AML-193 (cell line): Measurements from ENCODE around the gene KRTAP10-12.
"Not testable (repeated sequence)": the region's sequence is repeated elsewhere in the genome, so short reads cannot be mapped to it uniquely, and the experiment has no call there.

Experiments used
- DNase-seq, 2 experiments: peaks; one replicate each; lab custom pipeline; 2025; lab: John Stamatoyannopoulos, UW

KRTAP10-12 gene

DNA sequence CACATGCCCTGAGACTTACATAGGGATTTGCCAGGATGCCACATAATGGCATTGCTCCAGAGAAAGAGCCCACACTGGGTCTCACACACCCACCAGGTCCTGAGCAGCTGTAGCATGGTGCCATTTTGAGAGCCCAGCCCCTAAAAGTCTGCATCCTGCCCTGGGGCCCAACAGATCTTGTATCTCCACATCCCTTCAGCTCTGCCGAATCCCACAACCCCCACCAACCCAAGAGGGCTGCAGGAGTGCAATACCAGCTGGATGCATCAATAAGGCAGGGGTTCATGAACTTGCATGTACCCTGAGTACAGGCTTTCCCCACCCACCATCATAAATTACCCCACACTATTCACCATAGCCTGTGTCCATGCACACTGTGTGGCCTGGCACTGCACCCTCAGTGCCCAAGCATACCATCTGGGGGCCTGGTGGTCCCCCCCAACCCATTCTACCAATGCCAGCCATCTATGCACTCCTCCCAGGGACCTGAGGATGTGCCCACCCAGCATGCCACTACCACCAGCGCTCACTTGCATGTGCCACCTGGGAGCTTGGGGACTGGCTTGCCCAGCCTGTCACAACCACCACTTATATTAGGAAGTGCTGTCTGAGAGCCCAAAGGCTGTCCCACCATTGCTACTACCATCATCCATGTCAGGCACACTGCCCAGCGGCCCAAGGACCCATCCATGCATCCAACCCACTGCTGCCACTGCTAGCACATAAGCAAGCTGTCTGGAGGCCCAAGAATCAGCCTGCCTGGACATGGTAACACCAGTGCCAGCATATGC lies 26.1 kb upstream of the KRTAP10-12 start:
- no peak for DNase-seq

DNA sequence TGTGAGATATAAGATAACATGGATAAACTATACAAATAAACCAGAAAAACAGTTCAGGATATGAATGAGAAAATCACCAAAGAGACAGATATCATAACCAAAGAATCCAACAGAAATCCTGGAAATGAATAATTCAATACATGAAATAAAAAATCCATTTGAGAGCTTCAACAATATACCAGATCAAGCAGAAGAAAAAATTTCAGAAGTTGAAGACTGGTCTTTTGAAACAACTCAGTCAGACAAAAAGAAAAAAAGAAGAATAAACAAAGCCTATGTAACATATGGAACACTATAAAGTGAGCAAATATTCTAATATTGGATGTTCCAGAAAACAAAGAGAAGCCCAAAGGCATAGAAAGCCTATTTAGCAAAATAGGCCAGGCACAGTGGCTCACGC lies 25.1 kb upstream of the KRTAP10-12 start:
- no peak for DNase-seq

DNA sequence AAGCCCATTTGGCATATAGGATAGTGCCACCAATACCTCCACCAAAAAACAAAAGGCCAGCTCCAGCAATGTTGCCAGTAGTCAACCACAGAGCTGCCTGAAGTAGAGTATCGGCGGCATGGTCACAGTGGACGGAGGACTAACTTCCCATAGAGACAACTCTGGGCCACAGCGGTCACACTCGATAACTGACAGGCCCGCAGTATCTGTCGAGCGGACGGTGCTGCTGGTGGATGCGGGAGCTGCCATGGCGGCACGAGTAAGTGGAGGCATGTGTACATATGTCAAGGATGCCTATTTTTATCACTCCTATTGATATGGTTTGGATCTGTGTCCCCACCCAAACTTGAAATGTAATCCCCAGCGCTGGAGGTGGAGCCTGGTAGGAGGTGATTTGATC lies 19.1 kb upstream of the KRTAP10-12 start:
- DNase-seq, result no peak

DNA sequence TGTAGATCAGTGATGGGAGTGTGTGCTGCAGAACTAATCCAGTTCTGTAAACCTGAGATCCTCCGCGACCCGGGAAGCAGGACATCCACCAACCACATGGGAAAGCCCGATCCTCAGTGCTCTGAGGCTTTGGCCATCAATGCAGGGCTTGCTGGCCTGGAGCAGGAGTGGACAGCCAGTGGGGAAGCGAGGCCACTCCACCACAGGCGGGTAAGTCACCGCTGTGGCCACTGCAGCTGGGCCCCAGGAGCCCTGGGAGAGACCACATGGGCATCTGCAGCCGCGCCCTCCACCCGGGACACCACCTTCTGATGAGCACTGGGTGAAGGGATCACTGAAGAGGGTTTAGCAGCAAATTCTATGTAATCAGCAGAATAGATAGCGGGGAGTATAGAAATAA lies 15.8 kb upstream of the KRTAP10-12 start:
- DNase-seq, result no peak

DNA sequence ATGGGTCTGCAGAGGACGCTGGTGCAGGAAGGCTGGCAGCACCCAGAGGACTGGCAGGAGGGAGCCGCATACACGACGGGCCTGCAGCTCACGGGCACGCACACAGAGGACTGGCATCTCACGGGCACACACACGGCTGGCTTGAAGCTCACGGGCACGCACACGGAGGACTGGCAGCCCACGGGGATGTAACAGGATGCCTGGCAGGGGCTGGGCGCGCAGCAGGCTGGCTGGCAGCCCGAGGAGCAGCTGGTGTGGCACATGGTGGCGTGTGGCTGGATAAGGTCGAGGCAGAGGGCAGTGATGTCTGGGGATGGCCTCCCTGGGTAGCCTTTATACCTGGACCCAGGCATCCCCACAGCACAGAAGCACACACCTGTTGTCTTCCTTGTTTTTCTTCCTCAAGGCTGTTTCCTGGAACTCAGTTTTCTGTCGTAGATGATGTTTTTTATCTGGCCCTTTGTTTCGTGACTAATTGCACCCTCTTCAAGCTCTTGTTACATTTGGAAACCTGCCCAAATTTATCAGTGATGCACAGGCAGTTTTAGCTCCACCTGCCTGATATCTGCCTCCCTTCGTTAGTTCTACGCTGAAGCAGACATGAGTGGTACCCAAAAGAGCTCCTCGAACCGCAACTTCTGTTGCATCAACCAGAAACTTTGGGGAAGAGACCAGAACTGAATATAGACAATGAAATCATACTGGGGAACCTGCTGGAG lies 15.0 kb upstream of the KRTAP10-12 start, which contains the start of gene KRTAP12-1:
Gene KRTAP12-1 (minus strand): TSS at position 303 of the 719 bp plus-strand sequence. CDS start 40 bp downstream, at position 263.
- no peak for DNase-seq

DNA sequence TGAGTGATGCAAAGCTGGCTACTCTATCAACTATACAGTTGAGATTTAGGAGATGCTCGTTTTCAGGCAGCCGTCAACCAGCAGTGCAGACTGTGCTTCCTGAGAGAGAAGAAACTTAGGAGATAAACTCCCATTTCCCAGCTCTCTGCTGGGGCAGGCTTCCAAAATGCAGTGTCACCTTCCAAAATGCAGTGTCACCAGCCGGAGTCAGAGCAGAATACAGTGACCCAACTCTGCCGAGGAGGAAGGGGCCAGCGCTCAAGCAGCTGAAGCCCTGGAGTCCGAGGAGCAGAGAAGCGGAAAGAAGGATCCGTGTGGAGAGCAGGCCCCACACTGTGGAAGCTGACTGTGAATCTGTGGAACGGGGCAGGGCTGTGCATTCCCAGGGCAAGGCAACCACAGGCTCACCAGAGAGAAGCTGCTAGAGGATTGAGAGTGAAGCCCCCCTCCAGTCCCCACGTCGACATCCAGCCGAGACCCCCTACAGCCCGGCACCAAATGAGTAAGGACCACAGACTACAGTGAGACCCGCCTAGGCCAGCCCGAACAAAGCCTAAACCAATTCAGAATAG lies 14.3 kb upstream of the KRTAP10-12 start:
- DNase-seq, result no peak

DNA sequence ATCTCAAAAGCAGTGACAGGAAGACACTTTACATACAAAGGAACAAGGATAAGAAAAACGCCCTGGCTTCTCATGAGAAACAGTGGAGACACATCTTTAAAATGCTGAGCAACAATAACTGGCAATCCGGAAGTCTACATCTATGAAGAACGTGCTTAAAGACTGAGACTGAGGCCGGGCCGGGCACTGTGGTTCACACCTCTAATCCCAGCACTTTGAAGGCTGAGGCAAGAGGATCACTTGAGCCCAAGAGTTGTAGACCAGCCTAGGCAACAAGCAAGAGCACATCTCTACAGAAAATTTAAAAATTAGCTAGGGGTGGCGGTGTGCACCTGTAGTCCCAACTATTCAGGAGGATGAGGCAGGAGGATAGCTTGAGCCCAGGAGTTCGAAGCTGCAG lies 12.9 kb upstream of the KRTAP10-12 start:
- no peak for DNase-seq

DNA sequence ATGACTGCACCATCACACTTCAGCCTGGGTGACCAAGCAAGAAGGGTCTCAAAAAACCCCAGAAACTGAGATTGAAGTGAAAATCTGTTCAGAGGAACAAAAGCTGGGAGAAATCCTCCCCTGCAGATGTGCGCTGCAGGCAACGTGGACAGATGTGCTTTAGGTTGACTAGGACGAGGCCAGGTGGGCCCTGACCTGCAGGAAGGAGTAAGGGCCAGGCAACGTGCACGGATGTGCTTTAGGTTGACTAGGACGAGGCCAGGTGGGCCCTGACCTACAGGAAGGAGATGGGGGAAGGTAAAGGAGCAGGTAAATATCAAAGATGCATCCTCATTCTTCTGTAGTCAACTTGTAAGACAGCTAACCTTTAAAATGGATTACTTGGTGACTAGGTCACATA lies 12.5 kb upstream of the KRTAP10-12 start:
- DNase-seq, result no peak

DNA sequence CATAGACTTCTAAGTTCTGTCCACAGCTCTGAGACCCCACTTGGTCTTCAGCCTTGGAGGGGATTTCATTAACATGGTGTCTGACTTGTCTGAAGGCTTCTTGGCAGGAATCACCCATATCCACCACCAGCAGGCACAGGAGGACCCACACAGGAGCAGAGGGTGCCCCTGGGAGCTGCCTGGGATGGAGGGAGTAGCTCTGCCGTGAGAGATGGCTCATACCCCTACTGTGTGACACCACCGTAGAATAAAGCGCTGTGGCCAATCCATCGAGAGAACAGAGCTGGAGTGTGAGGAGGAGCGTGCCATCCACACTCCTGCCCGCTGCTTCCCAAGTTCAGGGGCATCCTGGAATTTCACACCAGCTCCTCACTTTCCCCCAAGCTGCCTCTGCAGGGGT lies 11.9 kb upstream of the KRTAP10-12 start:
- not testable (repeated sequence) for DNase-seq

DNA sequence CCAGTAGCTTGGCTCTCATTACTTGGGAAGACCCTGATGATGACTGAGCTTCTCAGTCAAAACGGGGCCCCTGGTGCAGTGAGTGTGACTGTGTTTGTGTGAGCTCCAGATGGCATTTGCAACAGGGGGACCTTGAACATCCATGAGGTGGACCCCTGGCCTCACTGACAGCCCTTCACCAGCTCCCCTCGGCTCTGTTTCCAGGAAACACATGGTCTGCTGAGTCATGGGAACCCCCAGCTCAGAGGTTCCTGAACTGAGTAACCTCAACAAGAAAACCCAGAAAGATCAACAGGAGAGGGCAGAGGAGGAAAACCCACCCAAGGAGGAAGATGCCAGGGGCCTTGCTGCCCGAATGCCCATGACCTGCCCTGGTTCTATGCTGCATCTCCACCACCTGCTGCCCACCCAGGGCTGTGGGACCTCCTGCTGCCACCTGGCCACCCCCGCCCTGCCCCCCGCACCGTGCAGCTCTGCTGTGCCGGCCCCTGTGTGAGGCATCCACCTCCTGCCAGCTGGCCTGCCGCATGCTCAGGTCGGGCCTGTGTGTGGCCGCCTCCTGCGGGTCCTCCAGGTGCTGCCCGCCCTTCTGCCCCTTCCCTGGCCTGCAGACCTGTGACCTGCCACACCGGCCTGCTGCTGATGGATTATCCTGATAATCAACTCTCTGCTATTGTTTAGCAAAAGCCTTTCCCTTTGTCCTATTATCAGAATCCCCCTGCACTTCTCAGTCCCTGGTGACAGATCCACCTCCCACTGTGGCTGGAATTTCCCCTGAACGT lies 10.8 kb upstream of the KRTAP10-12 start:
- no peak for DNase-seq

DNA sequence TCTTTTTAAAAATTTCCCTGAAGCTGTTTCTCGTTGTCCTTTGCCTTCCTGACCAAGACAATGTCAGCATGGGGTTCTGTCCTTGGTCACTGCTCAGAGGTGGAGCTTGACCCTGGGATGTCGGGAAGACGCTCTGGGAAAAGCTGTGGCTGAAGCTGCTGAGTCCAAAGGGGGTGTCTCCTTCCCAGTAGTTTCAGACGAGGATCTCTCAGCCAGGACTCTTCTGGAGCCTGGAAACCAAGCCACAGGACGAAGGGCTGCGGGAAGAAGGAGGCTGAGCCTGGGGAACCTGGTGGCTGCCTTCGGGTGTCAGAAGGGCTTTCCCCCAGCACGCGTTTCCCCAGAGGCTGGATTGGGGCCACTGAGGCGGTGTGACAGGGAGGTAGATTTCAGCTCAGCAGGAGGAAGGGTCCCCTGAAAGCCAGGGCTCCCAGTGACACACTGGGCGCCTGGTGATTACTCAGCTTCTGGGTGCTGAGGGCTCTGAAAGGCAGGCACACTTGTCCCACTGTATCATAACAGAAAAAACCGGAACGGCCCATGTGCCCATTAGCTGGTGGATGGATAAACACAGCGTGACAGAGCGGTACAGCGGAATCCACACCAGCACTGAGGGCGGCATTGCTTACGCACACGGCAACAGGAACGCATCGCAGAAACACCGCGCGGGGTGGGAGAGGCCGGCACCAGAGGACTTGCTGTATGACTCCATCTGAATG lies 10.0 kb upstream of the KRTAP10-12 start:
- DNase-seq, result no peak

DNA sequence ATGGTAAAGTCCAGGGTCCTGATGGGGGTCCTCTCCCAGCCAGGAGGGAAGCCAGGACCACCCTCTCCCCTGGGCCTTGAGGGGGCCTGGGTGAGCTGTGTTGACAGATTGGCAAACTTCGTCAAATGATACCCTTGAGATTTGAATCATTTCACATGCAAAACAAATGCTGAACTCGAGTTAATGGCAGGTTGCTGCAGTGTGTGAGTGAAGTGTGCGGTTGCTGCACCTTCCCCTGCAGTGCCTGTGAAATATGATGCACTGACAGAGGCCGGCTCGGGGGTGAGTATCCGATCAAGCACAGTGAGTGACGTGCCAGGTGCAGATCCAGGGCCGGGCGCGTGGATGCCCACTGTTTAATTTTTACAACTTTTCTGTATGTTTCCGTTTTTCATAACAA lies 9.3 kb upstream of the KRTAP10-12 start:
- DNase-seq, result no peak

DNA sequence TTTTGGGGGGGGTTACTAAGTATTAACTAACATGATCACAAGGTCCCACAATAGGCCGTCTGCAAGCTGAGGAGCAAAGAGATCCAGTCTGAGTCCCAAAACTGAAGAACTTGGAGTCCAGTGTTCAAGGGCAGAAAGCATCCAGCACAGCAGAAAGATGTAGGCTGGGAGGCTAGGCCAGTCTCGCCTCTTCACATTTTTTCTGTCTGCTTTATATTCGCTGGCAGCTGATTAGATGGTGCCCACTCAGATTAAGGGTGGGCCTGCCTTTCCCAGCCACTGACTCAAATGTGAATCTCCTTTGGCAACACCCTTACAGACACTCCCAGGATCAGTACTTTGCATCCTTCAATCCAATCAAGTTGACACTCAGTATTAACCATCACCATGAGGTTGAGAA lies 7.2 kb upstream of the KRTAP10-12 start:
- not testable (repeated sequence) for DNase-seq

DNA sequence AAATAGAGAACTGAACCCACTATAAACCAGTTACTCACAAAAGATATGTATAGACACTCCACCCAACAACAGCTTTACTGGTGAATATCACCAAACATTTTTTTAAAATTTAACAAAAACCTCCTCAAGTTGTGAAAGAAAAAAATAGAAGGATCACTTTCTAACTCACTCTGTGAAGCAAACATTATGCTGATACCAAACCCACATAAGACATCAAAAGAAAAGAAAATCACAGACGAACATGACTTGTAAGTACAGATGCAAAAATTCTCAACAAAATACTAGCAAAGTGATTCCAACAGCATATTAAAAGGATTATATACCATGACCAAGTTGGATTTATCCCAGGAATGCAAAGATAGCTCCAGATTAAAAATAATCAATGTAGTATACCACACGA lies 5.3 kb upstream of the KRTAP10-12 start:
- DNase-seq, result no peak

DNA sequence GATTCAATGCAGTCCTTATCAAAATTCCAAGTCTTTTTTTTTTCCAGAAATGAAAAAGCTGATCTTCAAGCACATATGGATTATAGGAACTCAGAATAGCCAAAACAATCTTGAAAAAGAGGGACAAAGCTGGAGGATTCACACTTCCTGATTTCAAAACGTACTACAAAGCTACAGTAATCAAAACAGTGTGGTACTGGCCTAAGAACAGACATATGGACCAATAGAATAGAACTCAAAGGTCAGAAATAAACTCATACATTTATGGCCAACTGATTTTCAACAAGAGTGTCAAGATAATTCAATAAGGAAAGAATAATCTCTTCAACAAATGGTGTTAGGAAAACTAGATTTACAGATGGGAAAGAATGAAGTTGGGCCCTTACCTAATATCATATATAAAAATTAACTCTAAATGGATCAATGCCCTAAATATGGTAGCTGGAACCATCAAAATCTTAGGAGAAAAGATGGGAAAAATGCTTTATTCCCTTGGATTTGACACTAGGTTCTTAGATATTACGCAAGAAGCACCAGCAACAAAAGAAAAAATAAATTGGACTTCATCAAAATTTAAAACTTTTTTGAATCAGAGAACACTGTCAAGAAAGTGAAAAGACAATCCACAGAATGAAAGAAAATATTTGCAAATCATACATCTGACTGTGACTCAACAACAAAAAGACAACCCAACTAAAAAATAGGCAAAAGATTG lies 4.0 kb upstream of the KRTAP10-12 start:
- DNase-seq, result no peak

DNA sequence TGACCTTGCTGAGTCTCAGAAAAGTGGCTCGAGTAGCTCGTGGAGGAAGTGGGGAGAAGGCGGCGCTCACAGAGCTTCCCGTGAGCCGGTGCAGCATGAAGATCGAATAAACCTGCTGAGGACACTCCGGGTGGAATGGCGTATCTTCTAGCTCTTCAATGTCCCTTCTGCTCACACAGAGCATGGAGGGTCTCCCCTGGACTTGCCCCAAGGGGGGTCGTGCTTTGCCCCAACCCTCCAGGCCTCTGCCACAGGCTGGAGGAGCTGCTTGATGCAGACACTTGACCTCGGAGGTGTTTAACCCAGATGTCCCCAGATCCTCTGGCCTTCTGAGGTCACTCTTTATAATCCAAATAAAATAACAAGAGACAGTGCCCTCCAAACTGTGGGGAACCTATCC lies 2.2 kb upstream of the KRTAP10-12 start:
- no peak for DNase-seq

DNA sequence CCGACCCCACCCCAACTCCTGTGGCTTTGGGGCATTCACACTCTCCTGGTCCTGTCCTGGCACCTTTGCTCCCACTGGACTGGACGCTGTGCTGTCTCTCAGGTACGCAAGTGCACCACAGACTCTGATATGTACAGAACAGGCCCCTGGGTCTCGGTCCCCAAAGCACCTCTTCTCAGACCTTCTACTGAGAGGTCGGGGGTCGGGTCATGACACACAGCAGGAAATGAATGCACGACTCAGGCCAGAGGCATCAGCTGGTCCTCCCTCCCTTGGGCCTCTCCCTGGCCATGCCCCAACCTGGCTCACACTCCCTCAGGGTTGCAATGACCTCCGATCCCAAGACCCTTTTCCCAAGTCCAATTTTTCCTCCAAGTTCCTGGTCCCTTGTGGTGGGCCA lies 1.8 kb upstream of the KRTAP10-12 start:
- no peak for DNase-seq

DNA sequence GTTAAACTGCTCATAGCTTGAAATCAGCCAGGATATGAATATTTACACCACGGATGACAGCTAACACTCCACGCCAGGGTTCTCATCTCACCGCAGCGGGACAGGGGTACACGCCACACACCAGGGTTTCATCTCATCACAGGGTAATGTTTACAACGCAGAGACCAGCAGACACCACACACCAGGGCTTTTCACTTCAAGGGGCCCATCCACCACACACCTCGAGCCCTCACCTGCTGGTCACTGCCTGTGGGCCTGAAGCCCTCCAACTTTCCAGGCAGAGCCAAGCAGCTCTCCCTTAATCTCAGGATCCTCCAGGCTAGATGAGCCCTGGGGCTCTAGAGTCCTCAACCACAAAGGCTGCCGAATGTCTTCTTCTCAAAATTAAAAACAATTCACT lies 1.3 kb upstream of the KRTAP10-12 start:
- DNase-seq, result no peak

DNA sequence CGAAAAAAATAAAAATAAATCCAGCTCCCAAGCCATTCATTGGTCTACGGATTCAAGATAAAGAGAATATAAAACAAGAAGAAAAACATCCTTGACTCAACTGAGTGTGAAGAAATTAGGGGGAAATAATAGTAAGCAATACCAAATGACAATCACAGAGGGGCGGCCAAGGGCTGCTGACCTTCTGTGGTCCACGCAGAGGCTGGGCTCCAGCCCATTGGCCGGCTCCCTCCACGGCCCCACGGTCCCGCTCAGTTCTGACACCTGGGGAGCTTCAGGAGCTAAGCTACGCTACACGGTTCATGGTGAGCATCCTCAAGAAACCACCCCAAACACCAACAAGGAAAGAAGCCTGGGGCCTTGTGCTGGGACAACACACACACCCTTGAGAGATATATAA lies 400 bp upstream of the KRTAP10-12 start:
- no peak for DNase-seq

DNA sequence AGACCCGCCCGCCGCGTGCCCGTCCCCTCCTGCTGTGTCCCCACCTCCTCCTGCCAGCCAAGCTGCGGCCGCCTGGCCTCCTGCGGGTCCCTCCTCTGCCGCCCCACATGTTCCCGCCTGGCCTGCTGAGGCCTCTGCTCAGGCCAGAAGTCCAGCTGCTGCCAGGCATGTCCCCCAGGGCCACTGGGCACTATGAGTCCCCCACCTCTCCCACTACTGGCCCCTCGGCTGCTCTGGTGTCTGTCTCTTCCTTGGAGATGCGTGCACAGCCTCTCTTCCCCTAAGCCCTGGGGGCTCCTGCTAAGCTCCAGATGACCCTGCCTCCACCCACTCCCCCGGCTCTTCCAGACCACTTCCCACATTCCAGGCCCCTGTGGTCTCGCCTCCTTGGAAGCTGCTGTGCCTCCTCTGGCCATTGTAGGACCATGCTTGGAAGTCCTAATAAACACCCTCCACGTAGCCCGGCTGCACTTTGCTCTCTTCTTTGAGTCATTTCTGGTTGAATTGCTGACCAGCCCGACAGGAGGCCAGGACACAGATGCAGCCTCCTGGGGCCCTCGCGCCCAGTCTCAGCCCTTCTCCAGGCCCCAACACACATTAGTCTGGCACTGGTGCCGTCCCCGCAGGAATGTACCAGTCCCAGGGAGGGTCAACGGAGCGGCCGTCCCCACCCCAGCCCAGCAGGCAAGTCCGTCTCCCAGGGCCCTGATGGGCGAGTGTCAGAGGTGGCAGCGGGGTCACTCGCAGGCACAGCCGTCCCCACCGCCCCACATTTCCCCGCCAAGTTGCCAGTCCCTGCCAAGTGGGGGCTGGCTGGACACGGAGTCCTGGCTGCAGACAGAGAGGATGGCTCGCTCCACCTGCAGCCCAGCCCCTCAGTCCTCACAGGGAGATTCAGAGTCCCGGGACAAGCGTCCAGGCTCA lies 1.1 kb downstream of the KRTAP10-12 start:
- DNase-seq, result no peak
